GM18867 (cell line): ENCODE results near the gene ODAPH.
A peak's percentile ranks its signal among the peaks of the same experiment; 100 is the strongest.
"Not testable (repeated sequence)": the region's sequence is repeated elsewhere in the genome, so short reads cannot be mapped to it uniquely, and the experiment has no call there.

Source experiments
- ATAC-seq: cut with Tn5 transposase; IDR thresholded peaks from one replicate; pipeline ENCODE4 v1.9.1; 2021; ENCODE audit warnings: mild to moderate bottlenecking, moderate library complexity; ENCODE audit not compliant: unreplicated experiment

The ODAPH gene

GRCh38 chr4:75555294-75556164 lies at the start of gene ODAPH:
Gene ODAPH, plus strand, starts transcription at chr4:75556066. Its CDS starts 17 bp downstream, at chr4:75556083.
- peak; percentile 98 for ATAC-seq

- not testable (repeated sequence) for ATAC-seq
Observed at GRCh38 chr4:75509592-75509991, 46.3 kb upstream of the ODAPH start.

GRCh38 chr4:75511841-75512240 lies 44.0 kb upstream of the ODAPH start:
- ATAC-seq = no peak

GRCh38 chr4:75512386-75513211 lies 43.3 kb upstream of the ODAPH start:
- no peak for ATAC-seq

GRCh38 chr4:75513526-75514130 lies 42.2 kb upstream of the ODAPH start:
- ATAC-seq = peak; percentile 0

GRCh38 chr4:75514131-75514948 lies 41.5 kb upstream of the ODAPH start, which contains the start of the genes RCHY1 and THAP6:
Gene RCHY1, minus strand, starts transcription at chr4:75514403. Its CDS starts 117 bp downstream, at chr4:75514286.
Gene THAP6, plus strand, starts transcription at chr4:75514473. Its CDS starts 980 bp downstream, at chr4:75515453.
- ATAC-seq = peak; percentile 93

GRCh38 chr4:75514949-75515612 lies 40.8 kb upstream of the ODAPH start:
- peak; percentile 2 for ATAC-seq

- no peak for ATAC-seq
Observed at GRCh38 chr4:75516144-75516543, 39.7 kb upstream of the ODAPH start.

GRCh38 chr4:75519452-75519851 lies 36.4 kb upstream of the ODAPH start:
- not testable (repeated sequence) for ATAC-seq

GRCh38 chr4:75525086-75525485 lies 30.8 kb upstream of the ODAPH start:
- ATAC-seq = no peak

- ATAC-seq = no peak
Observed at GRCh38 chr4:75525910-75526309, 30.0 kb upstream of the ODAPH start.

GRCh38 chr4:75527482-75527881 lies 28.4 kb upstream of the ODAPH start:
- ATAC-seq = no peak

GRCh38 chr4:75530556-75531322 lies 25.1 kb upstream of the ODAPH start:
- ATAC-seq = no peak

- not testable (repeated sequence) for ATAC-seq
Observed at GRCh38 chr4:75531536-75532143, 24.2 kb upstream of the ODAPH start.

GRCh38 chr4:75533339-75533887 lies 22.5 kb upstream of the ODAPH start:
- not testable (repeated sequence) for ATAC-seq

- ATAC-seq = not testable (repeated sequence)
Observed at GRCh38 chr4:75533926-75534325, 21.9 kb upstream of the ODAPH start.

GRCh38 chr4:75537308-75537707 lies 18.6 kb upstream of the ODAPH start:
- ATAC-seq = not testable (repeated sequence)

GRCh38 chr4:75542824-75543223 lies 13.0 kb upstream of the ODAPH start:
- ATAC-seq = no peak
